Endodermal cell (in vitro differentiated cells): Measurements from ENCODE around the gene NDUFS1. TPM values are rescaled to one million over a fixed set of nuclear protein-coding genes. Genes with fewer than 3 reads are reported as not detected.
A peak's percentile ranks its signal among the peaks of the same experiment; 100 is the strongest.
"Not testable (repeated sequence)": the region's sequence is repeated elsewhere in the genome, so short reads cannot be mapped to it uniquely, and the experiment has no call there.

Experiments
- DNase-seq: peaks from one replicate; pipeline ENCODE4 v3.0.0-alpha.2; 2017
- H3K27ac ChIP-seq: 2 replicates; pipeline ENCODE4 v1.5.1; 2013; ENCODE audit warnings: mild to moderate bottlenecking, low read depth, low read length, moderate library complexity
- H3K27me3 ChIP-seq: 2 replicates; pipeline ENCODE4 v1.6.1; 2013; ENCODE audit warnings: mild to moderate bottlenecking, low read length, moderate library complexity; ENCODE audit not compliant: insufficient read depth, control insufficient read depth, poor library complexity, severe bottlenecking
- H3K36me3 ChIP-seq: 2 replicates; pipeline ENCODE4 v1.7.0; 2013; ENCODE audit warnings: mild to moderate bottlenecking, low read length, moderate library complexity; ENCODE audit not compliant: control insufficient read depth, insufficient read depth
- H3K4me1 ChIP-seq: one replicate; pipeline ENCODE4 v1.7.0; 2013; ENCODE audit warnings: low read length; ENCODE audit not compliant: control insufficient read depth, insufficient read depth
- H3K4me3 ChIP-seq: 2 replicates; pipeline ENCODE4 v1.5.1; 2013; ENCODE audit warnings: mild to moderate bottlenecking, low read length, moderate library complexity
- H3K9ac ChIP-seq: 2 replicates; pipeline ENCODE4 v1.6.1; 2013; ENCODE audit warnings: mild to moderate bottlenecking, low read length, moderate library complexity; ENCODE audit not compliant: poor library complexity, severe bottlenecking; ENCODE audit errors: extremely low read depth
- H3K9me3 ChIP-seq: 2 replicates; pipeline ENCODE4 v1.6.1; 2013; ENCODE audit warnings: mild to moderate bottlenecking, low read length, moderate library complexity; ENCODE audit not compliant: control insufficient read depth
- H3K27ac Mint-ChIP-seq: 2 replicates; pipeline ENCODE4 v1.8.0; 2020; ENCODE audit warnings: mixed read lengths
- H3K27me3 Mint-ChIP-seq: 2 replicates; pipeline ENCODE4 v1.8.0; 2021; ENCODE audit warnings: mild to moderate bottlenecking, mixed read lengths; ENCODE audit not compliant: insufficient read depth
- H3K36me3 Mint-ChIP-seq: 2 replicates; pipeline ENCODE4 v1.8.0; 2020; ENCODE audit warnings: low read depth, mixed read lengths
- H3K4me1 Mint-ChIP-seq: 2 replicates; pipeline ENCODE4 v1.8.0; 2020; ENCODE audit warnings: mixed read lengths
- H3K4me3 Mint-ChIP-seq: 2 replicates; pipeline ENCODE4 v1.8.0; 2020; ENCODE audit warnings: mild to moderate bottlenecking, moderate library complexity, mixed read lengths
- H3K9me3 Mint-ChIP-seq: 2 replicates; pipeline ENCODE4 v1.8.0; 2020; ENCODE audit warnings: mild to moderate bottlenecking, mixed read lengths
- CTCF ChIP-seq: fragments of 200-600 bp; sonication (generic); conservative IDR thresholded peaks from 2 replicates; pipeline ENCODE4 v1.5.0; 2021; ENCODE audit warnings: antibody characterized with exemption, mild to moderate bottlenecking
- WGBS, 2 experiments: methylation state at CpG; one replicate each; pipeline versions ENCODE4 v1.1.5 to v1.1.7; 2013; ENCODE audit warnings: missing lambda C conversion rate in 2 of 2, mixed read lengths in 1 of 2; ENCODE audit not compliant: insufficient coverage in 1 of 2, insufficient read length in 1 of 2; 5-methylcytosine and 5-hydroxymethylcytosine counted together
- total RNA-seq, 2 donors: library from RNA; stranded (reverse); fragmentation: NEBNext Ultra II Directional in 1 of 2; extraction: Animal tissue kit (Norgen Biotek cat#: 25700) in 1 of 2; gene quantifications; 2 replicates in 1 of 2; 3 replicates in 1 of 2; pipeline ENCODE4 v1.2.1, GENCODE V29; 2021

NDUFS1 gene
- total RNA-seq, 2 donors from 2014 or later: 88.3 to 91.5 TPM

DNA sequence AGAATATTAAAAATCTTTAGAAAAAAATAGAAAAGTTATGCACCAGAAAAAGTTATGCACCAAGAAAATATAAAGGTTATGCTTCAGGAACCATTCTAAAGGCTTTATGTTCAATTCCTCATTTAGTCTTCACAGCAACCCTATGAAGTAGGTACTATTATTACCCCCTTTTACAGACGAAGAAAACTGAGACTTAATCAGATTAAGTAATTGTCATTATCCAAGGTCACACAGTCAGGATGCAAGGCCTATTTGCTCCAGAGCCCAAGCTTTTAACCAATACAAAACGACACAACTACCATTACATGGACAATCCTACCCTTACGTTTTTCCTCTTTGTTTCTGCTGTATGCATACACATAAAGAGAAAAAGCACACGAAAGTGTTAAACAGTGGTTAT is 78.3 kb downstream of the NDUFS1 start:
- Histone ChIP-seq H3K27me3 (no peaks in the 10 kb centered on the region), H3K27ac (no peak overlapping the region), H3K9me3 (peaks cover 4% of the 10 kb centered on the region), H3K36me3 (peaks cover 13% of the 10 kb centered on the region), H3K4me1 (peaks cover 9% of the 10 kb centered on the region), H3K4me3 (peak overlapping the region; percentile 62), H3K9ac (no peak overlapping the region)
- peak; percentile 13 for DNase-seq
- H3K4me1 Mint-ChIP-seq: peaks cover 37% of the 10 kb centered on the region
- peaks cover 8% of the 10 kb centered on the region for H3K36me3 Mint-ChIP-seq
- no peaks in the 10 kb centered on the region for H3K27me3 Mint-ChIP-seq
- no peak overlapping the region for H3K4me3 Mint-ChIP-seq
- H3K9me3 Mint-ChIP-seq: no peaks in the 10 kb centered on the region
- H3K27ac Mint-ChIP-seq: peak overlapping the region; percentile 90
- TF ChIP-seq CTCF: no peak
- WGBS, 2 experiments: 63 to 83% methylated on average over 1 to 4 of the region's 4 CpGs

- Histone ChIP-seq H3K4me3 (peak overlapping the region; percentile 61), H3K27me3 (no peaks in the 10 kb centered on the region), H3K9ac (peak overlapping the region; percentile 12), H3K36me3 (peaks cover 14% of the 10 kb centered on the region), H3K27ac (no peak overlapping the region), H3K4me1 (peaks cover 9% of the 10 kb centered on the region), H3K9me3 (peaks cover 4% of the 10 kb centered on the region)
- peak overlapping the region; percentile 93 for H3K27ac Mint-ChIP-seq
- peaks cover 8% of the 10 kb centered on the region for H3K36me3 Mint-ChIP-seq
- peak; percentile 77 for DNase-seq
- H3K27me3 Mint-ChIP-seq: no peaks in the 10 kb centered on the region
- H3K9me3 Mint-ChIP-seq: no peaks in the 10 kb centered on the region
- H3K4me3 Mint-ChIP-seq: peak overlapping the region; percentile 39
- no peak for TF ChIP-seq CTCF
- WGBS, 2 experiments: 33 to 54% methylated on average over 7 to 9 of the region's 9 CpGs
- H3K4me1 Mint-ChIP-seq: peaks cover 37% of the 10 kb centered on the region
These were observed 79.4 kb downstream of the NDUFS1 start for GRCh38 chr2:206079699-206080465.

- H3K27me3 ChIP-seq, H3K27ac ChIP-seq, H3K4me1 ChIP-seq, H3K9ac ChIP-seq, H3K9me3 ChIP-seq, H3K27me3 Mint-ChIP-seq, H3K9me3 Mint-ChIP-seq, H3K4me3 Mint-ChIP-seq, H3K4me3 ChIP-seq: not testable (repeated sequence)
- WGBS, 2 experiments: 83 to 95% methylated on average over 3 to 5 of the region's 5 CpGs
- peaks cover 28% of the 10 kb centered on the region for H3K4me1 Mint-ChIP-seq
- peak overlapping the region; percentile 93 for H3K27ac Mint-ChIP-seq
- peak; percentile 13 for DNase-seq
- H3K36me3 ChIP-seq: peaks cover 25% of the 10 kb centered on the region
- peaks cover 22% of the 10 kb centered on the region for H3K36me3 Mint-ChIP-seq
These were observed 81.4 kb downstream of the NDUFS1 start for GRCh38 chr2:206077879-206078278.
